Nucleus accumbens (tissue), 56 donors: Measurements from ENCODE around the gene IP6K3.

Experiments used
- DNase-seq, 56 donors: peaks; one replicate each; lab custom pipeline; 2025; lab: John Stamatoyannopoulos, UW

Gene IP6K3

GRCh38 chr6:33744001-33744848 is 2.5 kb downstream of the IP6K3 start:
- DNase-seq, result peak in 53 of 56 donors; percentile 20 to 88 (median 66)

GRCh38 chr6:33742837-33743236 is 3.9 kb downstream of the IP6K3 start:
- no peak for DNase-seq

- no peak for DNase-seq
These were observed 4.6 kb downstream of the IP6K3 start for GRCh38 chr6:33742092-33742491.

GRCh38 chr6:33740794-33741193 is 5.9 kb downstream of the IP6K3 start:
- no peak for DNase-seq

GRCh38 chr6:33740204-33740608 is 6.5 kb downstream of the IP6K3 start:
- DNase-seq, result no peak

GRCh38 chr6:33739571-33739970 is 7.1 kb downstream of the IP6K3 start:
- no peak for DNase-seq

- no peak for DNase-seq
These were observed 7.8 kb downstream of the IP6K3 start for GRCh38 chr6:33738879-33739278.

- no peak for DNase-seq
These were observed 8.6 kb downstream of the IP6K3 start for GRCh38 chr6:33738153-33738552.

GRCh38 chr6:33737267-33738026 is 9.3 kb downstream of the IP6K3 start:
- no peak for DNase-seq

- DNase-seq, result no peak
These were observed 11.5 kb downstream of the IP6K3 start for GRCh38 chr6:33735216-33735615.

GRCh38 chr6:33733709-33734007 is 13.0 kb downstream of the IP6K3 start:
- no peak for DNase-seq

GRCh38 chr6:33732817-33733708 is 13.6 kb downstream of the IP6K3 start:
- no peak for DNase-seq

- no peak for DNase-seq
These were observed 14.3 kb downstream of the IP6K3 start for GRCh38 chr6:33732385-33732784.

- no peak for DNase-seq
These were observed 14.9 kb downstream of the IP6K3 start for GRCh38 chr6:33731751-33732282.

- DNase-seq, result no peak
These were observed 15.7 kb downstream of the IP6K3 start for GRCh38 chr6:33731035-33731434.

- no peak for DNase-seq
These were observed 16.1 kb downstream of the IP6K3 start for GRCh38 chr6:33730611-33731010.

- DNase-seq, result no peak
These were observed 17.6 kb downstream of the IP6K3 start for GRCh38 chr6:33729059-33729458.

- no peak for DNase-seq
These were observed 18.3 kb downstream of the IP6K3 start for GRCh38 chr6:33728438-33728837.

- peak in 3 of 56 donors; percentile 9 to 29 (median 22) for DNase-seq
These were observed 18.8 kb downstream of the IP6K3 start for GRCh38 chr6:33727932-33728331.

GRCh38 chr6:33727126-33727525 is 19.6 kb downstream of the IP6K3 start:
- no peak for DNase-seq

- no peak for DNase-seq
These were observed 20.0 kb downstream of the IP6K3 start for GRCh38 chr6:33726696-33727095.
